GM12872 (cell line): ENCODE results near the gene TCAF1.

Experiments used
- TF ChIP-seq, protein P1 (sequence below): IDR thresholded peaks from 3 replicates; pipeline ENCODE4 v1.5.1; 2011; ENCODE audit warnings: low read depth, mild to moderate bottlenecking, low read length, moderate library complexity; ENCODE audit not compliant: insufficient read depth

TCAF1 gene

DNA sequence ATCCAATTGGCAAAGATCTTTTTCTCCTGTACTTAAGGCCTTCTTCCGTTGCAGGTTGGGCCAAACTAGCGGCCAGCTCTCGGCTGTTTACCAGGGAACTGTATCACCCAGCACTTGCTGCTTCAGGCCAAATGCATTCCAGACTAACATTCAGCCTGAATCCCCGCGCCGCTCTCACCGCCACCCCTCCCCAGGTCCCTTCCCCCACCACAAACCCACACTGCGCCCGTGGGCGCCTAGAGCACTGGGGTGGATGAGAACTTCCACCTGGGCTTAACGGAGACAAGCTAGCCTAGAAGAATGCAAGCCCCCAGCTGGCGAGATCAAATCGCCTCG lies 676 bp downstream of the TCAF1 start:
- TF ChIP-seq, protein P1, sequence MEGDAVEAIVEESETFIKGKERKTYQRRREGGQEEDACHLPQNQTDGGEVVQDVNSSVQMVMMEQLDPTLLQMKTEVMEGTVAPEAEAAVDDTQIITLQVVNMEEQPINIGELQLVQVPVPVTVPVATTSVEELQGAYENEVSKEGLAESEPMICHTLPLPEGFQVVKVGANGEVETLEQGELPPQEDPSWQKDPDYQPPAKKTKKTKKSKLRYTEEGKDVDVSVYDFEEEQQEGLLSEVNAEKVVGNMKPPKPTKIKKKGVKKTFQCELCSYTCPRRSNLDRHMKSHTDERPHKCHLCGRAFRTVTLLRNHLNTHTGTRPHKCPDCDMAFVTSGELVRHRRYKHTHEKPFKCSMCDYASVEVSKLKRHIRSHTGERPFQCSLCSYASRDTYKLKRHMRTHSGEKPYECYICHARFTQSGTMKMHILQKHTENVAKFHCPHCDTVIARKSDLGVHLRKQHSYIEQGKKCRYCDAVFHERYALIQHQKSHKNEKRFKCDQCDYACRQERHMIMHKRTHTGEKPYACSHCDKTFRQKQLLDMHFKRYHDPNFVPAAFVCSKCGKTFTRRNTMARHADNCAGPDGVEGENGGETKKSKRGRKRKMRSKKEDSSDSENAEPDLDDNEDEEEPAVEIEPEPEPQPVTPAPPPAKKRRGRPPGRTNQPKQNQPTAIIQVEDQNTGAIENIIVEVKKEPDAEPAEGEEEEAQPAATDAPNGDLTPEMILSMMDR = no peak

DNA sequence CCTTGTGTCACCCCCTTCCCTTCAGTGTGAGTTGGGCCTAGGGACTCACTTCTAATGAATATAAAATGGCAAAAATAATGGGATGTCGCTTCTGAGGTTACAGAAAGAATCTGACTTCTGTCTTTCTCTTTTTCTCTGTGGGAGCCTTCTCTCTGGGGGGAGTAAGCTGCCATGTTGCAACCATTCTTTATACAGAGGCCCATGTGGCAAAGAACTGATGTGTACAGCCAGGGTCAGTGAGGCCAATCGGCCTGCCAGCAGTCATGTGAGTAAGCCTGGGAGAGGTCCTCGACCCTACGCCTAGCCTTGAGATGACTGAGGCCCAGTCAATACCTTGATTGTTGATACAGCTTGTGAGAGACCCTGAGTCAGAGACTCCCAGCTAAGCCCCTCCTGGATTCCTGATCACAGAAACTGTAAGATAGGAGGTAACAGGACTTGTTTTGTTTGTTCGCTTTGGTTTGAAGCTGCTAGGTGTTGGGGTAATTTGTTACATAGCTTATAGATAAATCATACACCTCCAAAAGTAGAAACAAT lies 1.7 kb downstream of the TCAF1 start:
- TF ChIP-seq, protein P1 = no peak

DNA sequence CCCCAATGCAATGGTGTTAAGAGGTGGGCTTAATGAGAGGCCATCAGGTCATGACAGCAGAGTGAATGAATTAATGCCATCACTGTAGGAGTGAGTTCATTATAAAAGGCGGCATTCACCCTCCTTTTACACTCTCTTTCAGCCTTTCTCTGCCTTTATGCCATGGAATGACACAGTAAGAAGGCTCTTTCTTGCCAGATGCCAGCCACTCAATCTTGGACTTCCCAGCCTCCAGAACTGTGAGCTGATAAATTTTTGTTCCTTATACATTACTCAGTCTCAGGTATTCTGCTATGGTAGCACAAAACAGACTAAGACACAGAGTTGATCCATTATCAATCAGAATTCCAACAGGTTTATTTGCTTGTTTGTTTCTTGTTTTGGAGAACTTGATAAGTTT lies 3.2 kb downstream of the TCAF1 start:
- TF ChIP-seq, protein P1 = no peak

DNA sequence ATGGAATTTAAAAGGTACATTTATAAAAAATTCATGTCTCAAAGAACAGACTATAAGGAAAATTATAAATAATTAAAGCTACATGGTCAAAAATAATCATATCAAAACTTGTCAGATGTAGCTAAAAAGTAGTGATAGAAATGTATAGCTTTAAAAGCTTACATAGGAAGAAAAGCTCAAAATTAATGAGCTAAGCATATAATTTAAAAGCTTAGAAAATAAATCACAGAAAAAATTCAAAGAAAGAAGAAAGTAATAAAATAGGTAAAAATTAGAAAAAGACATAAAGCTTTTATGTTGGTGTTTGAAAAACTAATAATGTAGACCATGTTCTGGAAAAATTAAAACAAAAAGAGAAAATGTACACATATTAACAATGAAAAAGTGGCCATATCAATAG lies 5.3 kb downstream of the TCAF1 start:
- TF ChIP-seq, protein P1 = no peak

DNA sequence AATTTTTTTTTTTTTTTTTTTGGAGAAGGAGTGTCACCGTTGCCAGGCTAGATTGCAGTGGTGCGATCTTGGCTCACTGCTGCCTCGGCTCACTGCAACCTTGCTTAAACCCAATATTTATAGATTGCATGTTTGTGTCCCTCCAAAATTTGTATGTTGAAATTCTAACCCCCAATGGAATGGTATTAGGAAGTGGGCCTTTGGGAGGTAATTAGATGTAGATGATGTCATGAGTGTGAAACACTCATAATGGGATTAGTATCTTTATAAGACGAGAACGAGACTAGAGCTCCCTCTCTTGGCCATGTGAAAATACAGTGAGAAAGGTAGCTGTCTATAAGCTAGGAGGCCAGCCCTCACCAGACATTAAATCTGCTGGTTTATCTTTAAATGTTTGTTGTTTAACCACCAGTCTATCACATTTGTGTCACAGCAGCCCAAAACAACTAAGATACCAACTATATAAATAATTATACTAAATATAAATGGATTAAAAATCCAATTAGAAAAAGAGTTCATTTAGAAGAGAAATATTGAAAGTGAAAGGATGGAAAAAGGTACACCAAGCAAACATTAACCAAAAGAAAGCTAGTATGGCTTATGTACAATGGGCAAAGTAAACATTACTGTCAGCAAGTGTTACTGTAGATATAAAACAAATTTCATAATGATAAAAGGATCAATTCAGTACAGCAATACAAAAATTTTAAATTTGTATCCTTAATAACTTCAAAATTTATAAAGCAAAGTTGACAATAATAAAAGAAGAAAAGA lies 9.3 kb downstream of the TCAF1 start:
- TF ChIP-seq, protein P1 = peak; percentile 61; the same call in 2 of the 3 replicates

DNA sequence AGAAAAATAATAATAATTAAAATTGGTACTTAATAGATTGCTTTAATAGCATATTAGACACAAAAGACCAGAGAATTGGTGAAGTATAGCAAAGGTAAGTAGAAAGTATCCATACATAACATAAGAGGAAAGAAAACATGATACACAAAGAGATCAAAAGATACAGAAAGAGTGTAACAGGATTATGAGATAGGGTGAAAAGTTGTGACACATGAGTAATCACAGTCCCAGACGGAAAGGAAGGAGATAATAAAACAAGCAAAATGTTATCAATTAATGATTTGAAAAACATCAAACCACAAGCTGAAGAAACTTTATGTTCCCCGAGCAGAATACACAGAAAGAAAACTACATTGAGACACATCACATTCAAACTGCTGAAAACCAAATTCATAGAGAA lies 10.5 kb downstream of the TCAF1 start:
- TF ChIP-seq, protein P1 = no peak

DNA sequence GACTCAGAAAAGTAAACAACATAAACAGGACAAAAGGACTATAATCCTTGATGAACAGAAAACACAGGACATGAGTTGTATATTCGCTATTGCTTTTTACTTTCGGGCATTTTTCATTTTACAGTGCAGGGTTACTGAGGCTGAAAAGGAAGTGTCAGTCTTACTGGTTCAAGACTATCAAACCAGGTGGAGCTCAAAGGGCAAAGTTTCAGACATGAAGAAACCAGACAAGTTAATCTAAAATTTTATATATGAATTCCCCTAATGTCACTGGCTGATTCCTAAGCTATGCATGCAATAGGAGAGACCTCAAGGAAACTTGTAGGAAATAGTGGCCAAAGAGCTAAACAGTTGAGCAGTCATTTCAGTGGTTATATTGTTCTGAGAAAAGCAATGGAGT lies 11.4 kb downstream of the TCAF1 start:
- TF ChIP-seq, protein P1 = no peak

DNA sequence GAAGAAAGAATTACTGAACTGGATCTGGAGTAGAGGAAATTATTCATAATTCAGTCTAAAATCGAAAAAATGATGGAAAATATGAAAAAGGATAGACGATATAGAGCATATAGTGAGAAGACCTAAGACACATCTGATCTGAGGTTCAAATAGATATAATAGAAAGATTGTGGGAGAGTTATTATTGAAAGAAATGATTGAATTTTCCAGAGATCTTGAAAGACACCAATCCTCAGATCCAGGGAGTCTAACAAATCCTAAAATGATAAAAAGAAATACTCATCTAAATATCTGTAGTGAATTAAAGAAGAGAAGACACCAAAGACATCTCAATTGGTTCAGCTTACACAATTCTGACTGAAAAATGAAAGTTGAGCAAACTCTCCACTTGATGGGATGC lies 12.9 kb downstream of the TCAF1 start:
- TF ChIP-seq, protein P1 = no peak
